ENCODE results near the gene DLGAP4.
"Not testable (repeated sequence)": the region's sequence is repeated elsewhere in the genome, so short reads cannot be mapped to it uniquely, and the experiment has no call there.

DLGAP4 gene

GRCh38 chr20:36359668-36360406 lies 53.7 kb downstream of the DLGAP4 start:
- no peak for DNase-seq

- DNase-seq: no peak
Observed at GRCh38 chr20:36360429-36360828, 54.3 kb downstream of the DLGAP4 start.

- no peak for DNase-seq
Observed at GRCh38 chr20:36361406-36361805, 55.3 kb downstream of the DLGAP4 start.

GRCh38 chr20:36362261-36362660 lies 56.1 kb downstream of the DLGAP4 start:
- DNase-seq: no peak

GRCh38 chr20:36362978-36363713 lies 57.0 kb downstream of the DLGAP4 start:
- no peak for DNase-seq

GRCh38 chr20:36364506-36364905 lies 58.4 kb downstream of the DLGAP4 start:
- no peak for DNase-seq

- no peak for DNase-seq
Observed at GRCh38 chr20:36366623-36367369, 60.7 kb downstream of the DLGAP4 start.

- no peak for DNase-seq
Observed at GRCh38 chr20:36367370-36367745, 61.2 kb downstream of the DLGAP4 start.

- DNase-seq: no peak
Observed at GRCh38 chr20:36367907-36368799, 62.0 kb downstream of the DLGAP4 start.

GRCh38 chr20:36368869-36369268 lies 62.7 kb downstream of the DLGAP4 start:
- DNase-seq: no peak

GRCh38 chr20:36369739-36370138 lies 63.6 kb downstream of the DLGAP4 start:
- no peak for DNase-seq

- DNase-seq: no peak
Observed at GRCh38 chr20:36370991-36371790, 65.1 kb downstream of the DLGAP4 start.

GRCh38 chr20:36372666-36373065 lies 66.5 kb downstream of the DLGAP4 start:
- no peak for DNase-seq

- DNase-seq: no peak
Observed at GRCh38 chr20:36373089-36373488, 67.0 kb downstream of the DLGAP4 start.

- no peak for DNase-seq
Observed at GRCh38 chr20:36374995-36375394, 68.9 kb downstream of the DLGAP4 start.

GRCh38 chr20:36377348-36378326 lies 71.5 kb downstream of the DLGAP4 start:
- DNase-seq: no peak

- DNase-seq: no peak
Observed at GRCh38 chr20:36378686-36379085, 72.5 kb downstream of the DLGAP4 start.

GRCh38 chr20:36379914-36380313 lies 73.8 kb downstream of the DLGAP4 start:
- DNase-seq: not testable (repeated sequence)

GRCh38 chr20:36384022-36384619 lies 78.0 kb downstream of the DLGAP4 start:
- DNase-seq: peak in 1 of 2 experiments; percentile 36

- DNase-seq: no peak
Observed at GRCh38 chr20:36385503-36385902, 79.4 kb downstream of the DLGAP4 start.

All from SW 1271 (cell line).